K562 (cell line): ENCODE results near the gene DIRAS1.

Experiments used
- SP1 ChIP-seq: sonication (generic); formaldehyde crosslinking; IDR thresholded peaks from 2 replicates; pipeline ENCODE4 v1.8.1; 2022; ENCODE audit warnings: mild to moderate bottlenecking, missing genetic modification reagents
- ZNF766 ChIP-seq: fragments of 200-800 bp; sonication (Bioruptor generic); conservative IDR thresholded peaks from 2 replicates; pipeline ENCODE4 v1.6.1; 2016; ENCODE audit warnings: missing genetic modification characterization, missing compliant biosample characterization
- TF ChIP-seq, protein P1 (sequence below): IDR thresholded peaks from 2 replicates; pipeline ENCODE4 v1.6.1; 2012; ENCODE audit warnings: low read depth, low read length, improper control_type of control experiment, borderline replicate concordance
- TF ChIP-seq, protein P2 (sequence below), 3 experiments: IDR thresholded peaks in 2 of 3; conservative IDR thresholded peaks in 1 of 3; 2 replicates each; pipeline ENCODE4 v1.5.1; 2011 to 2012; ENCODE audit warnings: low read length in 3 of 3, mild to moderate bottlenecking in 3 of 3, control low read depth in 2 of 3, improper control_type of control experiment in 1 of 3, inconsistent platforms in 1 of 3, low read depth in 1 of 3, mixed read lengths in 1 of 3, moderate library complexity in 1 of 3; ENCODE audit not compliant: insufficient read depth in 2 of 3

- TF ChIP-seq, protein P1, sequence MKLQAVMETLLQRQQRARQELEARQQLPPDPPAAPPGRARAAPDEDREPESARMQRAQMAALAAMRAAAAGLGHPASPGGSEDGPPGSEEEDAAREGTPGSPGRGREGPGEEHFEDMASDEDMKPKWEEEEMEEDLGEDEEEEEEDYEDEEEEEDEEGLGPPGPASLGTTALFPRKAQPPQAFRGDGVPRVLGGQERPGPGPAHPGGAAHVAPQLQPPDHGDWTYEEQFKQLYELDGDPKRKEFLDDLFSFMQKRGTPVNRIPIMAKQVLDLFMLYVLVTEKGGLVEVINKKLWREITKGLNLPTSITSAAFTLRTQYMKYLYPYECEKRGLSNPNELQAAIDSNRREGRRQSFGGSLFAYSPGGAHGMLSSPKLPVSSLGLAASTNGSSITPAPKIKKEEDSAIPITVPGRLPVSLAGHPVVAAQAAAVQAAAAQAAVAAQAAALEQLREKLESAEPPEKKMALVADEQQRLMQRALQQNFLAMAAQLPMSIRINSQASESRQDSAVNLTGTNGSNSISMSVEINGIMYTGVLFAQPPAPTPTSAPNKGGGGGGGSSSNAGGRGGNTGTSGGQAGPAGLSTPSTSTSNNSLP, result no peak
- no peak for TF ChIP-seq SP1 (CRISPR knock-in tag)
- TF ChIP-seq, protein P2, sequence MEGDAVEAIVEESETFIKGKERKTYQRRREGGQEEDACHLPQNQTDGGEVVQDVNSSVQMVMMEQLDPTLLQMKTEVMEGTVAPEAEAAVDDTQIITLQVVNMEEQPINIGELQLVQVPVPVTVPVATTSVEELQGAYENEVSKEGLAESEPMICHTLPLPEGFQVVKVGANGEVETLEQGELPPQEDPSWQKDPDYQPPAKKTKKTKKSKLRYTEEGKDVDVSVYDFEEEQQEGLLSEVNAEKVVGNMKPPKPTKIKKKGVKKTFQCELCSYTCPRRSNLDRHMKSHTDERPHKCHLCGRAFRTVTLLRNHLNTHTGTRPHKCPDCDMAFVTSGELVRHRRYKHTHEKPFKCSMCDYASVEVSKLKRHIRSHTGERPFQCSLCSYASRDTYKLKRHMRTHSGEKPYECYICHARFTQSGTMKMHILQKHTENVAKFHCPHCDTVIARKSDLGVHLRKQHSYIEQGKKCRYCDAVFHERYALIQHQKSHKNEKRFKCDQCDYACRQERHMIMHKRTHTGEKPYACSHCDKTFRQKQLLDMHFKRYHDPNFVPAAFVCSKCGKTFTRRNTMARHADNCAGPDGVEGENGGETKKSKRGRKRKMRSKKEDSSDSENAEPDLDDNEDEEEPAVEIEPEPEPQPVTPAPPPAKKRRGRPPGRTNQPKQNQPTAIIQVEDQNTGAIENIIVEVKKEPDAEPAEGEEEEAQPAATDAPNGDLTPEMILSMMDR (IDR thresholded peaks at IDR 0.05 in 2 of 3, conservative IDR thresholded peaks at IDR 0.05 in 1 of 3; ENCODE audit: insufficient read depth in 2 of 3, low read depth in 1 of 3, low read length in 3 of 3), result no peak
- TF ChIP-seq ZNF766 (CRISPR knock-in tag), result no peak
These were observed 41.7 kb downstream of the DIRAS1 start for GRCh38 chr19:2679439-2679838.
